Islet precursor cell (in vitro differentiated cells): Measurements from ENCODE around the gene VPS39.

Experiments
- DNase-seq: peaks from one replicate; pipeline ENCODE4 v3.0.0-alpha.2; 2018

VPS39 gene

GRCh38 chr15:42157981-42158765 lies 49.9 kb downstream of the VPS39 start:
- DNase-seq = no peak

GRCh38 chr15:42157381-42157780 lies 50.7 kb downstream of the VPS39 start:
- no peak for DNase-seq

GRCh38 chr15:42156243-42156922 lies 51.7 kb downstream of the VPS39 start, which contains the start of gene PLA2G4F:
PLA2G4F (minus strand) TSS chr15:42156636; CDS start chr15:42156549, 87 bp downstream.
- peak; percentile 78 for DNase-seq

GRCh38 chr15:42155546-42156242 lies 52.4 kb downstream of the VPS39 start:
- DNase-seq = peak; percentile 85

GRCh38 chr15:42154956-42155355 lies 53.1 kb downstream of the VPS39 start:
- no peak for DNase-seq

- DNase-seq = no peak
Observed at GRCh38 chr15:42154212-42154941, 53.7 kb downstream of the VPS39 start.

- peak; percentile 35 for DNase-seq
Observed at GRCh38 chr15:42153874-42154211, 54.3 kb downstream of the VPS39 start.

- DNase-seq = peak; percentile 32
Observed at GRCh38 chr15:42152921-42153698, 55.0 kb downstream of the VPS39 start.

- DNase-seq = peak; percentile 43
Observed at GRCh38 chr15:42152196-42152920, 55.7 kb downstream of the VPS39 start.

- peak; percentile 52 for DNase-seq
Observed at GRCh38 chr15:42151736-42152135, 56.4 kb downstream of the VPS39 start.

- DNase-seq = peak; percentile 20
Observed at GRCh38 chr15:42151141-42151561, 57.0 kb downstream of the VPS39 start.

GRCh38 chr15:42150219-42150970 lies 57.7 kb downstream of the VPS39 start:
- DNase-seq = peak; percentile 46

- DNase-seq = peak; percentile 49
Observed at GRCh38 chr15:42149493-42150218, 58.4 kb downstream of the VPS39 start.

- peak; percentile 52 for DNase-seq
Observed at GRCh38 chr15:42148808-42149492, 59.2 kb downstream of the VPS39 start.

- no peak for DNase-seq
Observed at GRCh38 chr15:42147431-42147735, 60.7 kb downstream of the VPS39 start.

- DNase-seq = peak; percentile 44
Observed at GRCh38 chr15:42146551-42147430, 61.3 kb downstream of the VPS39 start.

GRCh38 chr15:42145546-42146455 lies 62.3 kb downstream of the VPS39 start:
- peak; percentile 44 for DNase-seq
